ENCODE data around the gene INAVA. TPM values are rescaled to one million over a fixed set of nuclear protein-coding genes. Genes with fewer than 3 reads are reported as not detected.
"Not testable (repeated sequence)": the region's sequence is repeated elsewhere in the genome, so short reads cannot be mapped to it uniquely, and the experiment has no call there.

INAVA gene
- total RNA-seq, 1 experiment from 2014 or later, result 1.1 TPM

GRCh38 chr1:200899451-200899915 lies 4.8 kb downstream of the INAVA start:
- DNase-seq (ENCODE audit: low spot score), result no peak

GRCh38 chr1:200899954-200900867 lies 5.5 kb downstream of the INAVA start:
- no peak for DNase-seq (ENCODE audit: low spot score)

GRCh38 chr1:200900877-200901276 lies 6.2 kb downstream of the INAVA start:
- DNase-seq (ENCODE audit: low spot score), result no peak

- no peak for DNase-seq (ENCODE audit: low spot score)
Observed at GRCh38 chr1:200901350-200901749, 6.7 kb downstream of the INAVA start.

GRCh38 chr1:200901796-200902444 lies 7.2 kb downstream of the INAVA start:
- DNase-seq (ENCODE audit: low spot score), result no peak

- no peak for DNase-seq (ENCODE audit: low spot score)
Observed at GRCh38 chr1:200903793-200904192, 9.1 kb downstream of the INAVA start.

- no peak for DNase-seq (ENCODE audit: low spot score)
Observed at GRCh38 chr1:200904772-200905171, 10.1 kb downstream of the INAVA start.

- DNase-seq (ENCODE audit: low spot score), result peak; percentile 58
Observed at GRCh38 chr1:200905411-200906052, 10.8 kb downstream of the INAVA start.

GRCh38 chr1:200906491-200906890 lies 11.8 kb downstream of the INAVA start:
- no peak for DNase-seq (ENCODE audit: low spot score)

- no peak for DNase-seq (ENCODE audit: low spot score)
Observed at GRCh38 chr1:200907611-200908097, 13.0 kb downstream of the INAVA start.

- DNase-seq (ENCODE audit: low spot score), result no peak
Observed at GRCh38 chr1:200908191-200908868, 13.6 kb downstream of the INAVA start.

- DNase-seq (ENCODE audit: low spot score), result no peak
Observed at GRCh38 chr1:200909071-200909470, 14.4 kb downstream of the INAVA start.

- no peak for DNase-seq (ENCODE audit: low spot score)
Observed at GRCh38 chr1:200909757-200910239, 15.1 kb downstream of the INAVA start.

GRCh38 chr1:200911361-200911760 lies 16.7 kb downstream of the INAVA start:
- DNase-seq (ENCODE audit: low spot score), result no peak

GRCh38 chr1:200911936-200912335 lies 17.2 kb downstream of the INAVA start:
- not testable (repeated sequence) for DNase-seq (ENCODE audit: low spot score)

GRCh38 chr1:200912737-200913407 lies 18.2 kb downstream of the INAVA start:
- DNase-seq (ENCODE audit: low spot score), result no peak

- DNase-seq (ENCODE audit: low spot score), result no peak
Observed at GRCh38 chr1:200916152-200916551, 21.5 kb downstream of the INAVA start.

- no peak for DNase-seq (ENCODE audit: low spot score)
Observed at GRCh38 chr1:200916681-200917080, 22.0 kb downstream of the INAVA start.

GRCh38 chr1:200917291-200917817 lies 22.7 kb downstream of the INAVA start:
- DNase-seq (ENCODE audit: low spot score), result no peak

GRCh38 chr1:200918006-200918405 lies 23.3 kb downstream of the INAVA start:
- no peak for DNase-seq (ENCODE audit: low spot score)

- no peak for DNase-seq (ENCODE audit: low spot score)
Observed at GRCh38 chr1:200919386-200919785, 24.7 kb downstream of the INAVA start.
